GM19438 (cell line): ENCODE data around the gene IGSF21.

Experiments
- ATAC-seq: cut with Tn5 transposase; IDR thresholded peaks from one replicate; pipeline ENCODE4 v1.9.1; 2021; ENCODE audit warnings: low read depth; ENCODE audit not compliant: unreplicated experiment

The IGSF21 gene

DNA sequence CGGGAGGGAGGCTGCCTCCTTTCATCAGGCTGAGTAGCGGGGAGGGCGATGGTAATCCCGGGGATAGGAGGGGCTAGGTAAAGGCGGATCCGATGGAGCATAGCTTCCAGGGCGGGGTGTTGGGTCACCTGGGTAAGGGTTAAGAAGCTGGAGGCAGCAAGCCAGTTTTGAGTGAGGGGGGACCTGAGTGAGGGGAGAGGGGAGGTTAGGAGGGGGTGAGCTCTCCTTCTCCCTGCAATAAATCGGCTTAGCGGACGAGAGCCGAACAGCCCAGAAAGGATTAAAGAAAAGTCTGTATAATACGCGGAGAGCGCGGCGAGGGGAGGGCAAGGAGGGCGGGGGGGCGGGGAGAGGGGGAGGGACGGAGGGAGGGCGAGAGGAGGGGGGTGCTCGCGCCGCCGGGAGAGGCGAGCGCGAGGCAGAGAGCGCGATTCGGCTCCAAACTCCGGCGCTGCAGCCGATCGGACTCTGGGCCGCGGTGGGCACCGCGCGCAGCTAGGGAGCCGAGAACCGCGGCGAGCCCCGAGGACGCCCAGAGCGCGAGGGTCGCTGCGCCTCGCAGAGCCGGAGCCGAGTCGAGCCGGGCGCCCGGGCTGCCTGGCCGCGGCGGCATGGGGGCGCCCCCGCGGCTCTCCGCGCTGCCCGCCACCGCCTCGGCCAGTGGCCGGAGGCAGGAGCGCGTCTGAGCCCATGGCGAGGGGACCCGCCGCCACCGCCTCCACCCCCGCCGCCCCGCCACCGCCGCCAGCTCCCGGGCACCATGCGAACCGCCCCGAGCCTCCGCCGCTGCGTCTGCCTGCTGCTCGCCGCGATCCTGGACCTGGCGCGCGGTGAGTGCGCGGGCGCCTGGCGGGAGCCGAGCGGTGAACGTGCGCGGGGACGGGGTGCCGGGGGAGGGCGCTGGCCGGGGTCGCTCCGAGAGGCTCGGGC, at the start of gene IGSF21:
Gene IGSF21, plus strand, starts transcription at position 430 of the 930 bp plus-strand sequence. Its CDS starts 331 bp downstream, at position 761.
- no peak for ATAC-seq

DNA sequence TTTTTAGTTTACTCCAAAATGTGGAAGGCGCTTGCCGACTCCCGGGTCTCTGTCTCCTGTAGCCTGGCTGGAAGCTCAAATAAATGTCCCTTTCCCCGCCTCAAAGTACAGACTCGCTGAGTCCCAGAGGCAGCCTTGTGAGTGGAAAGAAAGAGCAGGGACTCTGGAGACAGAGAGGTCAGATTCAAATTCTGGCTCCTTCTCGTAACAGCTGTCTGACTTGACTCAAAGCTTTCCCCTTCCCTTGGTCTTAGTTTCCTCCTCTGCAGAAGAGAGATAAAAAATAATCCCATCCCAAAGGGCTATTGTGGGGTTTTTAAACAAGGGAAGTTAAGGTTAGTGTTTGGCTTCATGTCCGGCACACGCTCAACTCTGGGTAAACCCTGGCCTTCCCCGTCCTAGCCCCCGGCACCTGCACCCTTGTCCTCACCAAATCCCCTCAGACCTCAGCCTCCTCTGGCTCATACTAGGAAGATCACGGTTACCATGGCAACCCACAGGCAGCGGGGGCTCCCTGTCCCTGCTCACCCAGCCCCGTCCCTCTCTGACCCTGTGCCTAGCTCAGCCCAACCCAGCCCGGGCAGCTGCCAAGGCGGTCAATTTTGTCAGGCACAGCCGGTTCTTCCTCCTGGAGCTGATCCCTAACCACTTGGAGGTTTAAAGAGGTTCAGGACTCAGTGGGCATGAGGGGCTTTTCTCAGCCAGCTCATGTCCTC, 49.2 kb upstream of the IGSF21 start:
- ATAC-seq, result no peak

DNA sequence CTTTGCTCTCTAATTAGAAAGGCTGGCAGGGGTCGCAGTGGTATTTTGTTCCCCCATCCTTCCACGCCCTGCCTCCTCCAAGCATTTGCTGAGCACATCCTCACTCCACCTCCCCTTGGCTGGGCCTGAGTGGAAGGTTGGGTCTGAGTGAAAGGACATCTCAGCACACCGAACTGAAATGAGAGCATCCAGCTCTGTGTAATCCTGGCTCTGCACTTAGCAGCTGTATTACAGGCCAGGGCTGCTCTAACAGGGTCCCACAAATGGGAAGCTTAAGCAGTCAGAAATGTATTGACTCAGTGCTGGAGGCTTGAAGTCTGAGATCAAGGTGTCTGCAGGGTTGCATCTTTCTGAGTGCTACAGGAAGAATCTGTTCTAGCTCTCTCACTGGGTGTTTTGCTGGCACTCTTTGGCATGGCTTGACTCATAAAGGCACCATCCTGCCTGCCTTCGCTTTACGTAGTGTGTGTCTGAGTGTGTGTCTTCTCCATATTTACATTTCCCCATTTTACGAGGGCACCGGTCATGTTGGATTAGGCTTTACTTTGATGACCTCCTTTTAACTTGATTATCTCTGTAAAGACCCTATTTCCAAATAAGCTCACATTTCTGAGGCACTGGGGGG, 48.5 kb upstream of the IGSF21 start:
- ATAC-seq, result no peak

DNA sequence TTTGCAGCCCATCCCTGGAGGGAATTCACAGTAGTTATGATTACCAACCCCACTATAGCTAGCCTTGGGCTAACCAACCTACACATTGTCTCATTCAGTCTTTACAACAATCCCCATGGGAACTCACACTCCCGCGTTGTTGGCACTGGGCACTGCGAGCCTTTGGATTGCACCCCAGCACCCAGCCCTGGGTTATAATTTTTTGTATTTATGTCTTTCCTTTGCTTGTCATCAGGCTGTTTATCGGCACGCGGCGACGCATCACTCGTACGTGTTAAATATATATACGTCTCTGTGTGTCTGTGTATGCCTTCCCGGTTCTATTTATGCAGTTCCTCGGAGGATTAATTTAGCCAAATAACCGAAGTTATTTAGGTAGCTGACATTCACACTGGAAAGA, 47.2 kb upstream of the IGSF21 start:
- no peak for ATAC-seq

DNA sequence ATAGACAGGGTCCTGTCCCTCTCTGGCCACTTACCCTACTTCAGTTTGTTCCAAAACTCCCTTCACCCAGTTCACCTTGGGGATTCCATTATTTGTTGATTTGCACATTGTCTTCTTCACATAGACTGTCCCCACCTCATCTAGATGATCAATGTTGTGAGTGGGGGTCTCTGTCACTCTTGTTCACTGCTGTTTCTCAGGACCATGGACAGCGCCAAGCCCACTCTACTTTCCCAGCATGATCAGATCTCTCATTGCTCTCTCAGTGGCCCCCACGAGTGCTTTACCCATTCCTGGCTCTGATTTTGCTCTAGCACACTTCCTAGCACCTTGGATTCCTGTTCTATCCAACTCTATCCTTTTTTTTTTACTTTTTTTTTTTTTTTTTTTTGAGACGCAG, 45.4 kb upstream of the IGSF21 start:
- no peak for ATAC-seq

GRCh38 chr1:18064534-18064933, 43.1 kb upstream of the IGSF21 start:
- no peak for ATAC-seq

- no peak for ATAC-seq
Observed at GRCh38 chr1:18066576-18066975, 41.0 kb upstream of the IGSF21 start.

DNA sequence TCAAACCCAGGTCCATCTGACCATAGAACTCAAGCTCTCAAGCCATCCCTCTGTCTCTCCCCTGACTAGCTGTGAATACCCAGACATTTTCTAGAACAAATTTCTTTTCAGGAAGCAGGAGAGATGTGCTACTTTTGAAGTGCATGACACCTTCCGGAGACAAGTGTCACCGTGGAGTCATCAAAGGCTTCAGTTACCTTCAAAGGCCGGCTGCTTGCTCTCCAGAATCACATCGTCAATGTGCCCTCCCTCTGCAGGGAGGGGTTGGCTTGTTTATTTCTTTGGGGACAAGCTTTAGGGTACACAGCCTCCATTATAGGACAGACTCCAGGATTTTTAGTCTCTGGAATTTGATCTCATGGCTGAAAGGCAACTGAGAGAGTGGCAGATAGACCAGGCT, 37.7 kb upstream of the IGSF21 start:
- no peak for ATAC-seq

DNA sequence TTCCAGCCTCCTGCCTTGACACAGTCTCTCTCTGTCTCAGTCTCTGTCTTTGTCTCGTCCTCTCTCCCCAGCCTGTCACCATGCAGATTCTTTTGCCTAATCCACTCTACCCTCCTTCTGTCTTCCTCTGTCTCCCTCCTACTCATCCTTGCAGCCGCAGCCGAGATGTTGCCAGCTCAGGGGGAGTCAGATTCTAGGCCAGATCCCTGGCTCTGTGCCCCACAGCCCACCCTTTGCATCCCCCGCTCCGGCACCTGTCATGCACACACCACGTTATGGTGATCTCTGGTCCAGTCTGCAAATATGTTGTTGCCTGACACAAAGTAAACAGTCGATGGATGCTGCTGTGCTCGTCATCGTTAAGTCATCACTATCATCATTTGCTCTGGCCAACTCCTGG, 35.5 kb upstream of the IGSF21 start:
- no peak for ATAC-seq

DNA sequence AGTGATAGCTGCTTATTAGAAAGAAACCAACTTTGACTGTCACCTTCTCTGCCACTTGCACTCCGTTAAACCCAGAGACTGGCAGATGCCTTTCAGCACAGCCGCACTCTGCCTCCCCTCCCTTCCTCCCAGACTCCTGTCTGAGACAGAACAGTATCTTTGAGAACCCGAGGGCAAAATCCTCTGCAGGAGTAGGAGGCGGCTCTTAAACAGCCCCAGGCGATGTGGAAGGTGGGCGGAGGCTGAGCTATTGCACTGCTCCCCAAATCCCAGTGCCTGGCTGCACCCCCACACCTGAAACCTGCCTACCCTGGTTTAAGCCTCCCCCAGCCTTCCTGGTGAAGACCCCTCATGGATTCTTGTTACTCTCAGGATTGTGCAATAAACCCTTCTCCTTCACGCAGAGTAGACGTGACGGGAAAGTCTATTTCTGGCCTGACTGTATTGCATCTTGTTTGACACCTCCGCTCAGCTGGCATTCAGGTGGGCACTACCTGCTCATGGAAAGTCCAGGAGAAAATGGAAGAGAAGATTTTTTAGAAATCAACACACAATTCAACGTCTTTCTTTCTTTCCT, 34.4 kb upstream of the IGSF21 start:
- no peak for ATAC-seq

DNA sequence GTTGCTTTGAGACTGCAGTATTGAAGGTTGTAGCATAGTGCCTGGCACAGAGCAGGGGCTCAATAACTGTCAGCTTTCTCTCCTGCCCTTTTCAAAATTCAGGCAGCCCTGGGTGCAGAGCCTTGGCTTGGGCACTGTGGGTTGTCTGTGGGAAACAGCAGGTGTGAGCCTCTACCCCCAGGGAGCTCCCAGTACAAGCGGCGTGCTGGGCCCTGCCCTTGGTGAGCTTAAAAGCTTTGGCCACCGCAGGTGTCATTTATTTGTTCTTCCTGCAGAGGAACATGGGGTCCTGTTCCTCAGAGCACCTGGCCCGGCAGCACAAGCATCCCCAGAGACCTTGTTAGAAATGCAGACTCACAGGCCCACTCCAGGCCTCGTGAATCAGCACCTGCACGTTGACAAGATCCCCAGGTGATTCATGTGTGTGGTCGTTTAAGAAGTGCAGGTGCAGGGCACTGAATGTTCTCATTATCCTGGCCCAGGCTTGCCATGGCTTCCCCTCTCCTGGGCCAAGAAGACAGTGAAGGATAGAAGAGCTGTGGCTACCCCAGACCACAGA, 29.9 kb upstream of the IGSF21 start:
- no peak for ATAC-seq

DNA sequence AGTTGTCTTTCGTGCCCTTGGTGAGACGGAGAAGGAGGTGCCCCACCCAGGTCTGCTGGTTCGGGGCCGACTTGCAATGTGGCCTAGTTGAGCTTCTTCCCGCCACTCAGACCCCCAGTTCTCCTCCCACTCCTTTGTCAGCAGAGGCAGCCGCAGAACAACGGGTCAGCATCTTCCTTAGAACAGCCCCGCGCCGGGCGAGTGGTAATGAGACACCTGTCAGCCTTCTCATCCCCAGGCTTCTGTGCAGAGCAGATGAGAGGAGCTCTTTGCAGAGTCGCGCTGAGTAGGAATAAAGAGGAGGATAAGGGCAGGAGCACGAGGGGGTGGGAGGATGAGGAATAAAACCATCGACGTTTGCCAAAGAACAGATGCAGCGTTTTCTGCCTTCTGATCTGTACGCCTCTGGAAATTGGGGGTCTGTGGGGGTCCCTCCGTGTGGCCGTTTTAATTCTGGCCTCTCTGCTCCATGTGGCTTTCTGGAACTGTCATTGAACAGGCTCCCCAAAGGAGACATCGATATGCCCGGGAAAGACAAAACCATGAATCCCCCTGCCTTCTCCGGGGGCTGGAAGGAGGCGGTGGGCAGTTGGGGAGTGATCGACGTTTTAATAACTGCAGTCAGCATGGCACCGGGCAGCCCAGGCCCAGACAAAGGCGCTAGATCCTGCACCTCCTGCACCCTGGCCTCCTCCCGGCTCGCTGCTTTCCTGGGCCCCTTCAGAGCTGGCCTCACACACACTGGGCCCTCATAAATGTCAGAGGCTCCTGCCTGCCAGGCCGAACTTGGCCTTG, 27.5 kb upstream of the IGSF21 start:
- ATAC-seq, result no peak

- no peak for ATAC-seq
Observed at GRCh38 chr1:18085387-18086074, 22.1 kb upstream of the IGSF21 start.

GRCh38 chr1:18088077-18088594, 19.5 kb upstream of the IGSF21 start:
- no peak for ATAC-seq

DNA sequence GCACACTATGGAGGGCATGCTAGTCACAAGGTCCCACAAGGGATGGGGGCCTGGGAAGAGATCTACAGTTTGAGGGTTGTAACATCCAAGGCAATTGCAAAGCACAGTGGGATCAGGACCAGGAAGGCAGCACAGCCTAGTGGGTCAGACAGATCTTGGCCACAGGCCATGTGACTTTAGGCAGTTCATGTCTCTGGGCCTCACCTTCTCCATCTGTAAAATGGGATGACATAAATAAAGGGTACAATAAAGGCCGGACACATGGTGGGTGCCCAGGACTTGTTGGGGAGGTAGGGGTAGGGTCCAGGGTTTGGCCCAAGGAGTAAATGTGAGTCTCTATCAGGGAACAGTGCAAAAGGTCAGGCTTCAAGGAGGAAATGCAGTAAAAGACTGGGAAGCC, 18.1 kb upstream of the IGSF21 start:
- ATAC-seq, result no peak

GRCh38 chr1:18090636-18091035, 17.0 kb upstream of the IGSF21 start:
- ATAC-seq, result no peak

DNA sequence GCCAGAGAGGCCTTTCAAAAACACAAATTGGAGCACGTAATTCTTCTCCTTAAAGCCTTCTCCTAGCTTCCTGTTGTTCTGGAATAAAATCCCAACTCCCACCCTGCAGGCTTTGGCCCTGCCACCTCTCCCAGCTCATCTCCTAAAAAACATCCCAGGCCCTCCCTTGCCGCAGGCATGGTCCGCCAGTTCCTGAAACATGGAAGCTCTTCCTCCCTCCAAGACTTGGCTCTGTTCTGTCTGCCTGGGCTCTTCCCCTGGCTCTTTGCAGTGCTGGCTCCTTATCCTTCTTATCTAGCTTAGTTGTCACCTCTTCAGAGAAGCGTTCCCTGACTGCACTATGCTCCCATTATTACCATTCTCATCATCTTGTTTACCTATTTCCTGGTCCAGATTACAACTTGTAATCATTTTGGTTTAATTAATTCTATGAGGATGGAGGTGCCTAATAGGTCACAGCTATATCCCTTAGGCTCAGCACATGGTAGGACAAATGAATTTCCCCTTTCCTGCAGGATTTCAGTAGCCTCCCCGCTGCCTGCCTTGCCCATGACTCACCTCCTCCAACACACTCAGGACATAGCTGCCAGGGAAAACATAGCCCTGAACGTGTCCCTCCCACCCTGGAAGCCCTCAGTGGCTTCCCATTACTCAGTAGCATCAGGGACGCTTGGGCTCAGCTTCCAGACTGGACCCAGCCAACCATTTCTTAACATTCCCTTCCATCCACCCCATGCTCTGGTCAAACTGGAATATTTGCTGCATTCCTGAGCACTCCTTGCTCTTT, 15.7 kb upstream of the IGSF21 start:
- ATAC-seq, result no peak

GRCh38 chr1:18093193-18093592, 14.4 kb upstream of the IGSF21 start:
- no peak for ATAC-seq
